ENCODE results near the gene GUCA1A.

DNA sequence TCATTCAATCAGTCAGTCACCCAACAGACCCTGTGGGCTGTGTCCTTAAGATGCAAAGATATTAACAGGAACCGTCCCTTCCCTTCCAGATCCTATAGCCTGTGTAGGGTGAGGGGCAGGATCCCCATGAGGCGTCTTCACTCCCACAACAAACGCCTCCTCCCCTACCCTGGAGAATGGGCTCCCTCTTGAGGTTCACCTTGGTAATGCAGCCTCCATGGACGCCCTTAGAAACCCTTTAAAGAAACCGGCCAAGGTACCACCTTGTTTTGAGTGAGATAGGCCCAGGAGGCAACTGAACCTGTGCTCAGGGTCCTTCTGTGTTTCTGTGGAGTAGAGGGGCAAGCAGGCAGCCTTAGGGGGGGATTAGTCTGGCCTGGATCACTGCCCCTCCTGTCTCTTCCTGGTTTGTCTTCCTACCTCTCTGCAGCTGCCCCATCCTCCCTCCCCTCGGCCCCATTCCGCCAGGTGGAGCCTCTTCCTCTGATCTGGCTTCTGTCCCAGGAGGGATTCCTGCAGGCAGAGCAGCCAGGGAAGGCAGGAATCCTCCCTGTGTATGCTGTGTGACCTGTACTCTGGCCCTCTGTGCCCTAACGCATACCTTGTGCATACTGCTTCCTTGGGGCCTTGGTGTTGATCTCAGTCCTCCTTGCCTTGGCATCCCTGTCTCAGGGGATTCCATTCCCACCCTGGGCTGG lies 6.6 kb upstream of the GUCA1A start:
- TF ChIP-seq OSR1 (CRISPR knock-in tag; IDR thresholded peaks at IDR 0.05) (no peak), ARNTL (CRISPR knock-in tag; IDR thresholded peaks at IDR 0.05; ENCODE audit: borderline replicate concordance, low read depth) (no peak), ZC3H10 (CRISPR knock-in tag; IDR thresholded peaks at IDR 0.05) (no peak)

Data from SK-N-SH treated with all-trans-retinoic acid at 6 μM for 48 hours (cell line).